GM18909 (cell line): ENCODE results near the gene RASSF5.

ENCODE experiments used
- ATAC-seq: cut with Tn5 transposase; IDR thresholded peaks from one replicate; pipeline ENCODE4 v1.9.1; 2021; ENCODE audit warnings: mild to moderate bottlenecking; ENCODE audit not compliant: unreplicated experiment, poor library complexity

Gene RASSF5

GRCh38 chr1:206540044-206540780, 32.9 kb downstream of the RASSF5 start:
- no peak for ATAC-seq

- no peak for ATAC-seq
Observed at GRCh38 chr1:206541236-206541833, 34.0 kb downstream of the RASSF5 start.

- ATAC-seq: peak; percentile 47
Observed at GRCh38 chr1:206544562-206545257, 37.4 kb downstream of the RASSF5 start.

- no peak for ATAC-seq
Observed at GRCh38 chr1:206545351-206545750, 38.0 kb downstream of the RASSF5 start.

DNA sequence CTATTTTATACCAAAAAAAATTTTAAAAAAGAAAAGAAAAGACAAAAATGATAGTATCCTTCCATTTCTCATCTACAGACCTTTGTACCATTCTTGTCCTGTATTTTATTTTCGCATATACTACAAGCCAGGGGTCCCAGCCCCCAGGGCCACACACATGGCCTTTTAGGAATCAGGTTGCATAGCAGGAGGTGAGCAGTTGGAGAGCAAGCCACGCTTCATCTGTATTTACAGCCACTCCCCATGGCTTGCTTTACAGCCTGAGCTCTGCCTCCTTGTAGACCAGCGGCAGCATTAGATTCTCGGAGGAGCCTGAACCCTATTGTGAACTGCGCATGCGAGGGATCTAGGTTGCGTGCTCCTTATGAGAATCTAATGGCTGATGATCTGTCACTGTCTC, 39.8 kb downstream of the RASSF5 start:
- no peak for ATAC-seq

DNA sequence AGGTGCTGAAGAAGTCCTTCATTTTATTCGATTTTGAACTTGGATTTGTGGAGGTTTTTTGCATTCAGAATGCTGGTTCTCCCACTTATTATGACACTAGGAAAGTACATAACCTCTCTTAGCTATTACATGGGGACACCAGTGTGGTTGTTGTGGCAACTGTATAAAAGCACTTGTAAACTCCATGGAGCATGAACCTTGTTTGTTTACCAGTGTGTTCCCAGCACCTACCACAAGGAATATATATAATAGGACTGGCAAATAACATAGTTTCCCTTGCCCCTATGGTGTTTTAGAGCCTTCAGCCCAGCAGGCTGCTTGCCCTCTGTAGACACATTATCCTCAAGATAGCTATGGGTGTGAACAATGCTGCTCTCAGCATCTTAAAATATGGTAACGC, 43.1 kb downstream of the RASSF5 start:
- no peak for ATAC-seq

DNA sequence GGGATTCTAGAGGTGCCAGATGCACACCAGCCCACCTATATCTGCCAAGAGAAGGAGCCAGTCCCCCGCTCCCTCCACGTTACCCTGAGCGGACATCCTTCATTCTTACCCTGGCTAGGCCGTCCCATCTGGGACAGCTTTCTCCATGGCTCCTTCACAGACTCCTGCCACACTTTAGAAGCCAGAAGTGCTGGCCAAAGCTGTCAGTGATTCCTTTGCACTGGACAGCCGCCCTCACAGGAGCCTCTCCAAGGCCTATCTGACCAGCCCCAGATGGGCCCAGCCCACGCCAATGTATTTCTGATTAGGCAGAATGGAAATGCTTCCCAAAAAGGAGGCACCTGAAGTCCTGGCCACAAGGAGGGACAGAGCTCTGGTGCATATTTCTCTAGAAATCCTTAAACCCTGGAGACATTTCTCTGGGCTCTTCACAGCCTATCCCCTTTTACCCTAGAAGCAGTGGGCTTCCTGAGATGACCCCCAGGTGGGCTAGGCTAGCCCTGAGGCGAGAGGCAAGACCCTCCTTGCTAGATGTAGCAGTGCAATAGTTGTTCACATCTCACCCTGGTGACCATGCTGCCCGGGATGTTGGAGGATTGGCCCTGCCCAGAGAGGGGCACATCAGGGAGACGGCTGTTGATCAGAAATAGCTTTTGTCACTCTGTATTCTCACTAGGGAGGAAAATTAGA, 44.1 kb downstream of the RASSF5 start:
- no peak for ATAC-seq

DNA sequence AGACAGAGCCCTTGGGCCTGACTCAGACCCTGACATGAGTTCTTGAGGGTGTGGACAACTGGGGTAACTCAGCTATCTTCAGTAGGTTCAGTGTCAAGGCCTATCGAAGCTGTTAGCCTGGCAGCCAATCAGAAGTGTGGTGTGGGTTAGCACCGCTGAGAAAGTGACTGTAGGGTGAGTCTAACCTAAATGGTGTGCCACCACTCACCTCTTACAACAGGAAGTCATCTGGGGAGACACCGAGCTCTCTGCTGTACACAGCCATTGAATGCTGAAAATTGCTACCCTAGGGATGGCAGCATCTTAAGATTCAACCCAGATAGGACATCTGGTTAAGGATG, 44.6 kb downstream of the RASSF5 start:
- no peak for ATAC-seq

GRCh38 chr1:206554211-206554610, 46.9 kb downstream of the RASSF5 start:
- no peak for ATAC-seq

DNA sequence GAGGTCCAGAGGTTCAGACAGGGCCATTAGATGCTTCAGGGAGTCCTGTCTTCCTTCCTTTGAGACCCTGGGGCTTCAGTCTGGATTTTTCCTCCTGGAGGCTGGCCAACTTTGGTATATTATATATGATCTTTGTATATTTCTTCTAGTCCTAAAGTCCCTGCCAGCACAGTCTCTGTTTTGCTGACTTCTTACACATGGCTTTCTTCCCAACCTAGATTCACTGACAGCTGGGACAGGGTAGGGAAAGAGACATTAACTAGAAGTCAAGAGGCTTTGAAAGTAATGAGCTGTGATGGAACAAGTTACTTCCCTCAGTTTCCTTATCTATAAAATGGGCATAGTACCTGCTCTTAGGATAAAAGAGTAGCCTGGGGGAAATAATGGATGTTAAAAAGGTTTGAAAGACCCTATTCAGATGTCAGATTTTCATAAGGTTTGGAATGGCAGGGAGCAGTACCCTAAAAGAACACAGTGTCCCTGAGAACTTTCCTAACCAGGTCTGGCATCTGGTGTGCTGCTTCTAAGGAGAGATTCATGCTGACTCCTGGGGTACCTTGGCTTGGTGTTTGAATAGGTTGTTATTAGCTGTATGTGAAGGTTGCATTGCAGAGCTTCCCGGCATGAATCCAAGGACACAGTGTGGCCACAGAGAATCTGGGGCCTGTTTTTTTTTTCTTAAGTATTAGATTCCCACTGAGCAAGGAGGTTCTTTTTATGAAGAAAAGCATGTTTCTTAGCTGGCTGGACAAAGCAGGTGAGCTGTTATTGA, 47.6 kb downstream of the RASSF5 start:
- ATAC-seq: no peak

- ATAC-seq: no peak
Observed at GRCh38 chr1:206555473-206555935, 48.2 kb downstream of the RASSF5 start.

- no peak for ATAC-seq
Observed at GRCh38 chr1:206556047-206556749, 48.9 kb downstream of the RASSF5 start.

- peak; percentile 48 for ATAC-seq
Observed at GRCh38 chr1:206556750-206557635, 49.7 kb downstream of the RASSF5 start.

DNA sequence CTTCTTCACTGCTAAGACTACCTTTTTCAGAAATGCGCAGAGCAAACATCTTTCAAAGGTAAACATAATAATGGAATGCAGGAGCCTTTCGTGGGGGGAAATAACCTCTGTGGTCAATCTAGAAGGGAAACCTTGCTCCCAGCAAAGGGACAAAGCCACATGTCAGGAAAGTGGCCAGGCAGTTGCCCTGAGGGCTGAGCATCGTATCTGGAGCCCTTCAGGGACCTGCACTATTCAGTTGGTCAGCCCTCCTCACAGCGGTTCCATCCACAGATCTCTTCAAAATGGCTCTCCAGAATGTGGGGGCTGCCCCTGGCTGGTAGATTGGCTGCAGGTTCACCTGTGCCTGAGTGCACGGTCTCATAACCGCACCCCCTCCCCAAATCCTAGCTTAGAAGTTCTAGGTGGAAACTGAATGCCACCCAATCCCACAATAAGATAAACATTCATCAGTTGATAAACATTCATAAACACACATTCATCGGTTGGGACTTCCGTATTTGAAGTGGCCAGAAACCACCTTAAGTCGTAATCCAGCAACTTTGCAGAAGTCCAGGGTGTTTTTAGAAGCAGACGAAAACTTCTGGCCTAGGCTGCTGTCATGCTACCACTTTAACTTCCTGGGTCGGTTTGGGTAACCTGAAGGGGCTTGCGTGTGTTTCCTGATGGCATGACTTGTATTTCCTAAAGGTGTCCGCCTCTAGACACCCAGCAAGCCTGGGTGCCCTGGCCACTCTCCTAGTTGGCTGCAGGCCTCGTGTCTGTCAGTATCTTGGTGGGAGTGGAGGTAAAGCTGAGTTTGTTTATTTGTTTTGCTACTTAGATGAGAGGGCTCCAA, 50.5 kb downstream of the RASSF5 start:
- ATAC-seq: no peak

GRCh38 chr1:206558794-206559671, 51.7 kb downstream of the RASSF5 start:
- no peak for ATAC-seq

GRCh38 chr1:206559672-206559995, 52.3 kb downstream of the RASSF5 start:
- ATAC-seq: no peak
